Keratinocyte (primary cell): ENCODE data around the gene AQR. TPM values are rescaled to one million over a fixed set of nuclear protein-coding genes. Genes with fewer than 3 reads are reported as not detected.

ENCODE experiments used
- DNase-seq: peaks from one replicate; pipeline ENCODE4 v3.0.0-alpha.2; 2011; ENCODE audit warnings: low read depth, missing footprints, low spot score
- FAIRE-seq: peaks from 2 replicates; lab custom pipeline; 2011; peaks lifted over from hg19 to GRCh38; lab: Jason Lieb, UNC
- H2AFZ ChIP-seq: 2 replicates; pipeline ENCODE4 v1.6.0; 2012; ENCODE audit warnings: low read length, control low read depth, inconsistent platforms; ENCODE audit not compliant: control insufficient read depth
- H3K27ac ChIP-seq: 2 replicates; pipeline ENCODE4 v1.5.1; 2011; ENCODE audit warnings: low read length; ENCODE audit not compliant: control insufficient read depth, insufficient read depth
- H3K27me3 ChIP-seq: 3 replicates; pipeline ENCODE4 v1.6.0; 2011; ENCODE audit warnings: low read length; ENCODE audit not compliant: control insufficient read depth, insufficient read depth; ENCODE audit errors: extremely low read depth
- H3K36me3 ChIP-seq, 2 experiments: 2 replicates in 1 of 2; 3 replicates in 1 of 2; pipeline ENCODE4 v1.5.1; 2011; ENCODE audit warnings: low read length in 2 of 2, mild to moderate bottlenecking in 1 of 2; ENCODE audit not compliant: control insufficient read depth in 2 of 2, insufficient read depth in 2 of 2; ENCODE audit errors: extremely low read depth in 1 of 2
- H3K4me1 ChIP-seq: 3 replicates; pipeline ENCODE4 v1.5.1; 2011; ENCODE audit warnings: low read length; ENCODE audit not compliant: control insufficient read depth, insufficient read depth; ENCODE audit errors: extremely low read depth
- H3K4me2 ChIP-seq: 3 replicates; pipeline ENCODE4 v1.6.0; 2011; ENCODE audit warnings: low read depth, low read length; ENCODE audit not compliant: control insufficient read depth, insufficient read depth; ENCODE audit errors: extremely low read depth
- H3K4me3 ChIP-seq, 3 experiments: fragments of 200-600 bp in 1 of 3; sonication (generic) in 1 of 3; 2 replicates in 2 of 3; 3 replicates in 1 of 3; pipeline ENCODE4 v1.5.1; 2011 to 2016; ENCODE audit warnings: low read length in 3 of 3, mild to moderate bottlenecking in 3 of 3, control low read depth in 2 of 3, inconsistent platforms in 1 of 3, low read depth in 1 of 3, mixed read lengths in 1 of 3, mixed run types in 1 of 3, moderate library complexity in 1 of 3; ENCODE audit not compliant: control insufficient read depth in 2 of 3, insufficient read depth in 2 of 3; ENCODE audit errors: extremely low read depth in 1 of 3
- H3K79me2 ChIP-seq: 2 replicates; pipeline ENCODE4 v1.6.0; 2012; ENCODE audit warnings: low read length; ENCODE audit not compliant: control insufficient read depth, insufficient read depth
- H3K9ac ChIP-seq: 3 replicates; pipeline ENCODE4 v1.6.0; 2011; ENCODE audit warnings: low read length; ENCODE audit not compliant: control insufficient read depth, insufficient read depth; ENCODE audit errors: extremely low read depth
- H3K9me1 ChIP-seq: 3 replicates; pipeline ENCODE4 v1.6.0; 2011; ENCODE audit warnings: low read length; ENCODE audit not compliant: control insufficient read depth, insufficient read depth; ENCODE audit errors: extremely low read depth
- H3K9me3 ChIP-seq: 2 replicates; pipeline ENCODE4 v1.5.1; 2012; ENCODE audit warnings: low read depth, low read length; ENCODE audit not compliant: control insufficient read depth
- H4K20me1 ChIP-seq: 3 replicates; pipeline ENCODE4 v1.6.0; 2011; ENCODE audit warnings: low read length; ENCODE audit not compliant: control insufficient read depth, insufficient read depth; ENCODE audit errors: extremely low read depth
- CTCF ChIP-seq, 3 experiments: IDR thresholded peaks in 1 of 3; conservative IDR thresholded peaks in 1 of 3; optimal IDR thresholded peaks in 1 of 3; 2 replicates in 2 of 3; 3 replicates in 1 of 3; pipeline versions ENCODE3 to v1.5.1; 2011; ENCODE audit warnings: low read length in 3 of 3, mild to moderate bottlenecking in 3 of 3, moderate library complexity in 2 of 3, control low read depth in 1 of 3, inconsistent platforms in 1 of 3; ENCODE audit not compliant: insufficient read depth in 2 of 3; ENCODE audit errors: extremely low read depth in 1 of 3
- EZH2 ChIP-seq: IDR thresholded peaks from one replicate; pipeline ENCODE4 v1.6.1; 2012; ENCODE audit warnings: inconsistent platforms, mild to moderate bottlenecking, low read length, moderate library complexity
- dilution Hi-C: fragments of 300-500 bp; cut with MboI; formaldehyde crosslinking; loops from one replicate; pipeline ENCODE4 v1.7.0; 2020; ENCODE audit warnings: low sequenced_read_pairs; ENCODE audit not compliant: extremely low pct_ligation_motif_present
- polyA plus RNA-seq, 5 experiments: library from polyadenylated mRNA; depleted of rRNA in 3 of 5; stranded (reverse) in 3 of 5; stranded (forward) in 1 of 5; unstranded in 1 of 5; fragments of >200 nt; gene quantifications; 1 replicate in 1 of 5; 2 replicates in 3 of 5; 3 replicates in 1 of 5; pipeline versions ENCODE4 v1.2.1 to v1.2.3, GENCODE V29; 2011 to 2012; ENCODE audit warnings: missing spikeins in 2 of 5, low read depth in 1 of 5, low replicate concordance in 1 of 5

Gene AQR
- polyA plus RNA-seq, 1 donor (not counting 4 experiments of a cell fraction or from before 2014, with no cell fraction given), result 28.2 TPM

GRCh38 chr15:34838282-34838681 lies 131.3 kb downstream of the AQR start:
- H3K27me3 ChIP-seq, result no peaks in the 10 kb centered on the region
- no peaks in the 10 kb centered on the region for H3K9me1 ChIP-seq
- H4K20me1 ChIP-seq, result no peaks in the 10 kb centered on the region
- FAIRE-seq, result no peak
- no peaks in the 10 kb centered on the region for H3K9me3 ChIP-seq
- dilution Hi-C loops, result no loop called here
- TF ChIP-seq EZH2, result no peak
- no peak for TF ChIP-seq CTCF (optimal IDR thresholded peaks at IDR 0.05 in 1 of 3, IDR thresholded peaks at IDR 0.05 in 1 of 3, conservative IDR thresholded peaks at IDR 0.05 in 1 of 3; ENCODE audit: extremely low read depth in 1 of 3, insufficient read depth in 2 of 3, low read length in 3 of 3)
- H3K36me3 ChIP-seq, result no peaks in the 10 kb centered on the region
- H3K79me2 ChIP-seq, result no peaks in the 10 kb centered on the region
- no peak for DNase-seq
- H2AFZ ChIP-seq, result no peak overlapping the region
- no peak overlapping the region for H3K9ac ChIP-seq
- H3K4me1 ChIP-seq, result peaks cover 9% of the 10 kb centered on the region
- H3K27ac ChIP-seq, result no peak overlapping the region
- no peak overlapping the region for H3K4me3 ChIP-seq
- no peak overlapping the region for H3K4me2 ChIP-seq

- Histone ChIP-seq H4K20me1 (no peaks in the 10 kb centered on the region), H3K27ac (no peak overlapping the region), H3K9ac (no peak overlapping the region), H3K4me2 (peak overlapping the region; percentile 20), H3K36me3 (no peaks in the 10 kb centered on the region), H3K9me1 (no peaks in the 10 kb centered on the region), H3K79me2 (no peaks in the 10 kb centered on the region), H3K27me3 (no peaks in the 10 kb centered on the region), H3K4me1 (peaks cover 9% of the 10 kb centered on the region), H3K9me3 (no peaks in the 10 kb centered on the region), H3K4me3 (no peak overlapping the region), H2AFZ (no peak overlapping the region)
- TF ChIP-seq CTCF (optimal IDR thresholded peaks at IDR 0.05 in 1 of 3, IDR thresholded peaks at IDR 0.05 in 1 of 3, conservative IDR thresholded peaks at IDR 0.05 in 1 of 3; ENCODE audit: extremely low read depth in 1 of 3, insufficient read depth in 2 of 3, low read length in 3 of 3) (no peak), EZH2 (no peak)
- dilution Hi-C loops, result no loop called here
- FAIRE-seq, result peak; percentile 90
- peak; percentile 26 for DNase-seq
Measured at GRCh38 chr15:34837246-34838016, 132.1 kb downstream of the AQR start.
